B cell (primary cell): ENCODE measurements around the gene CEP128. TPM values are rescaled to one million over a fixed set of nuclear protein-coding genes. Genes with fewer than 3 reads are reported as not detected.

Experiments used
- ATAC-seq: fragments of 200-7000 bp; cut with Tn5 transposase; one replicate; pipeline ENCODE4 v1.10.0; 2021; ENCODE audit warnings: low read depth, mild to moderate bottlenecking, moderate number of reproducible peaks, moderate library complexity
- CTCF ChIA-PET: fragments of 350-600 bp; sonication (Branson Sonifier 250); formaldehyde crosslinking; loops from one replicate; lab custom pipeline; 2021; ENCODE audit warnings: antibody characterized with exemption, inconsistent platforms; lab: Charles Lee
- POLR2A ChIA-PET: fragments of 350-600 bp; sonication (Branson Sonifier 250); formaldehyde crosslinking; loops from one replicate; lab custom pipeline; 2021; ENCODE audit warnings: antibody characterized with exemption; lab: Charles Lee
- DNase-seq: peaks from one replicate; pipeline ENCODE4 v3.0.0; 2013
- H2AFZ ChIP-seq: 2 replicates; pipeline ENCODE4 v1.6.1; 2012; ENCODE audit warnings: mild to moderate bottlenecking, low read depth, low read length; ENCODE audit not compliant: insufficient read depth, poor library complexity, severe bottlenecking
- H3K27ac ChIP-seq, 2 donors: 1 replicate in 1 of 2; 2 replicates in 1 of 2; pipeline ENCODE4 v1.5.1; 2012 to 2013; ENCODE audit warnings: low read length in 2 of 2, mild to moderate bottlenecking in 2 of 2, moderate library complexity in 1 of 2
- H3K27me3 ChIP-seq, 4 experiments: fragments of 200-600 bp in 1 of 4; sonication (generic) in 1 of 4; replicated peaks in 1 of 4; 1 replicate in 2 of 4; 2 replicates in 2 of 4; pipeline versions ENCODE4 v1.6.1 to v1.7.0; 2013 to 2016; ENCODE audit warnings: low read length in 3 of 4, mild to moderate bottlenecking in 2 of 4, mixed read lengths in 1 of 4, moderate library complexity in 1 of 4; ENCODE audit not compliant: insufficient read depth in 4 of 4, control insufficient read depth in 3 of 4; ENCODE audit errors: control extremely low read depth in 1 of 4
- H3K36me3 ChIP-seq, 2 experiments: replicated peaks in 1 of 2; 1 replicate in 1 of 2; 2 replicates in 1 of 2; pipeline versions ENCODE4 v1.6.1 to v1.7.1; 2013; ENCODE audit warnings: low read length in 1 of 2; ENCODE audit not compliant: insufficient read depth in 2 of 2, control insufficient read depth in 1 of 2; ENCODE audit errors: control extremely low read depth in 1 of 2, extremely low read depth in 1 of 2
- H3K4me1 ChIP-seq, 2 donors: fragments of 200-600 bp in 1 of 2; sonication (generic) in 1 of 2; 1 replicate in 1 of 2; 2 replicates in 1 of 2; pipeline versions ENCODE4 v1.5.1 to v1.6.1; 2013 to 2017; ENCODE audit warnings: low read length in 2 of 2; ENCODE audit not compliant: control insufficient read depth in 2 of 2, insufficient read depth in 2 of 2
- H3K4me2 ChIP-seq: replicated peaks from 2 replicates; pipeline ENCODE3; 2012; ENCODE audit warnings: mild to moderate bottlenecking, low read depth, low read length; ENCODE audit not compliant: poor library complexity, severe bottlenecking
- H3K4me3 ChIP-seq, 5 experiments: fragments of 200-600 bp in 1 of 5; sonication (generic) in 1 of 5; 1 replicate in 3 of 5; 2 replicates in 2 of 5; pipeline versions ENCODE4 v1.5.1 to v1.7.0; 2011 to 2016; ENCODE audit warnings: low read length in 4 of 5, mild to moderate bottlenecking in 4 of 5, low read depth in 2 of 5, control low read depth in 1 of 5, moderate library complexity in 1 of 5; ENCODE audit not compliant: insufficient read depth in 1 of 5; ENCODE audit errors: control extremely low read depth in 1 of 5, extremely low read depth in 1 of 5
- H3K79me2 ChIP-seq: fragments of 200-600 bp; sonication (generic); one replicate; pipeline ENCODE4 v1.6.0; 2016; ENCODE audit warnings: low read length; ENCODE audit not compliant: control insufficient read depth, insufficient read depth
- H3K9ac ChIP-seq: fragments of 200-600 bp; sonication (generic); 2 replicates; pipeline ENCODE4 v1.6.1; 2017; ENCODE audit warnings: mild to moderate bottlenecking, low read length, moderate library complexity
- H3K9me3 ChIP-seq, 3 donors: one replicate each; pipeline versions ENCODE4 v1.6.1 to v1.7.1; 2013; ENCODE audit warnings: low read length in 2 of 3; ENCODE audit not compliant: control insufficient read depth in 2 of 3, insufficient read depth in 1 of 3; ENCODE audit errors: control extremely low read depth in 1 of 3
- H4K20me1 ChIP-seq: 2 replicates; pipeline ENCODE4 v1.6.0; 2012; ENCODE audit warnings: mild to moderate bottlenecking, low read length; ENCODE audit not compliant: insufficient read depth, control insufficient read depth, poor library complexity, severe bottlenecking
- H3K27ac Mint-ChIP-seq: one replicate; pipeline ENCODE4 v1.8.0; 2021; ENCODE audit warnings: mixed read lengths
- H3K27me3 Mint-ChIP-seq: one replicate; pipeline ENCODE4 v1.8.0; 2021; ENCODE audit warnings: mixed read lengths
- H3K4me1 Mint-ChIP-seq: one replicate; pipeline ENCODE4 v1.8.0; 2021; ENCODE audit warnings: mixed read lengths
- H3K4me3 Mint-ChIP-seq: one replicate; pipeline ENCODE4 v1.8.0; 2021; ENCODE audit warnings: mixed read lengths
- H3K9me3 Mint-ChIP-seq: one replicate; pipeline ENCODE4 v1.8.0; 2022; ENCODE audit warnings: mixed read lengths; ENCODE audit not compliant: insufficient read depth
- CTCF ChIP-seq: fragments of 200-600 bp; IDR thresholded peaks from one replicate; pipeline ENCODE4 v1.8.0; 2022; ENCODE audit warnings: antibody characterized with exemption, mild to moderate bottlenecking
- EZH2 ChIP-seq: IDR thresholded peaks from 2 replicates; pipeline ENCODE4 v1.6.1; 2012; ENCODE audit warnings: borderline replicate concordance, low read depth, mild to moderate bottlenecking, moderate library complexity, low read length; ENCODE audit not compliant: insufficient read depth, poor library complexity, severe bottlenecking
- WGBS: methylation state at CpG from one replicate; pipeline ENCODE4 v1.1.5; 2013; ENCODE audit warnings: missing lambda C conversion rate; ENCODE audit not compliant: insufficient coverage; 5-methylcytosine and 5-hydroxymethylcytosine counted together
- intact Hi-C: fragments of 100-400 bp; cut with micrococcal nuclease; formaldehyde crosslinking; loops from one replicate; pipeline ENCODE4 v1.10.0; 2022
- polyA plus RNA-seq: library from polyadenylated mRNA; depleted of rRNA; stranded (reverse); fragments of >200 nt; gene quantifications from 2 replicates; pipeline ENCODE4 v1.2.3, GENCODE V29; 2012
- total RNA-seq, 2 donors: library from RNA; stranded (reverse); fragments of 120-200 nt in 1 of 2; gene quantifications; 1 replicate in 1 of 2; 2 replicates in 1 of 2; pipeline versions ENCODE4 v1.2.3 to v1.2.4, GENCODE V29; 2013 to 2022

CEP128 gene
- total and polyA plus RNA-seq, 2 donors (not counting 1 experiment from before 2014, with no cell fraction given) = 1.1 to 31.6 TPM

GRCh38 chr14:80572666-80573065, 368.9 kb downstream of the CEP128 start:
- ATAC-seq = no peak
- ChIA-PET CTCF (no interaction called here), POLR2A (no interaction called here)
- no peak overlapping the region for H2AFZ ChIP-seq
- no peaks in the 10 kb centered on the region for H3K36me3 ChIP-seq
- no peaks in the 10 kb centered on the region for H3K79me2 ChIP-seq
- intact Hi-C loops = no loop called here
- H3K9me3 Mint-ChIP-seq = no peaks in the 10 kb centered on the region
- H4K20me1 ChIP-seq = no peaks in the 10 kb centered on the region
- no peak for DNase-seq
- H3K4me3 Mint-ChIP-seq = no peak overlapping the region
- no peak overlapping the region for H3K27ac Mint-ChIP-seq
- no peaks in the 10 kb centered on the region for H3K27me3 Mint-ChIP-seq
- H3K9me3 ChIP-seq = no peaks in the 10 kb centered on the region
- no peak overlapping the region for H3K27ac ChIP-seq
- no peak overlapping the region for H3K9ac ChIP-seq
- H3K4me1 Mint-ChIP-seq = no peaks in the 10 kb centered on the region
- H3K4me3 ChIP-seq = no peak overlapping the region
- WGBS = 80% methylated on average over 1 of the region's 6 CpGs
- H3K27me3 ChIP-seq = no peaks in the 10 kb centered on the region
- TF ChIP-seq EZH2 = no peak
- no peak for TF ChIP-seq CTCF
- no peaks in the 10 kb centered on the region for H3K4me1 ChIP-seq
- H3K4me2 ChIP-seq = no peak overlapping the region

- no peaks in the 10 kb centered on the region for H3K79me2 ChIP-seq
- no peak for DNase-seq
- ChIA-PET POLR2A (no interaction called here), CTCF (no interaction called here)
- Mint-ChIP-seq H3K4me1 (no peaks in the 10 kb centered on the region), H3K4me3 (no peak overlapping the region), H3K27ac (no peak overlapping the region), H3K9me3 (no peaks in the 10 kb centered on the region), H3K27me3 (no peaks in the 10 kb centered on the region)
- H3K4me2 ChIP-seq = no peak overlapping the region
- 100% methylated on average over 1 of the region's 3 CpGs for WGBS
- TF ChIP-seq CTCF (no peak), EZH2 (no peak)
- H3K9me3 ChIP-seq = no peaks in the 10 kb centered on the region
- no peaks in the 10 kb centered on the region for H3K4me1 ChIP-seq
- H3K4me3 ChIP-seq = no peak overlapping the region
- ATAC-seq = no peak
- H3K27me3 ChIP-seq = no peaks in the 10 kb centered on the region
- intact Hi-C loops = no loop called here
- H2AFZ ChIP-seq = no peak overlapping the region
- no peaks in the 10 kb centered on the region for H3K36me3 ChIP-seq
- H3K9ac ChIP-seq = no peak overlapping the region
- no peaks in the 10 kb centered on the region for H4K20me1 ChIP-seq
- H3K27ac ChIP-seq = no peak overlapping the region
These were observed 370.6 kb downstream of the CEP128 start for GRCh38 chr14:80570930-80571298.
